KBM-7 (cell line): ENCODE data around the gene RAB8A.
"Not testable (repeated sequence)": the region's sequence is repeated elsewhere in the genome, so short reads cannot be mapped to it uniquely, and the experiment has no call there.

Source experiments
- DNase-seq: peaks from one replicate; pipeline ENCODE4 v3.0.0-alpha.2; 2015
- in situ Hi-C: fragments of 300-500 bp; cut with MboI; formaldehyde crosslinking; loops from 2 replicates; pipeline ENCODE4 v1.14.3; 2020; ENCODE audit warnings: low sequenced_read_pairs, low pct_unique_long_range_greater_than_20kb, mixed read lengths

The RAB8A gene

DNA sequence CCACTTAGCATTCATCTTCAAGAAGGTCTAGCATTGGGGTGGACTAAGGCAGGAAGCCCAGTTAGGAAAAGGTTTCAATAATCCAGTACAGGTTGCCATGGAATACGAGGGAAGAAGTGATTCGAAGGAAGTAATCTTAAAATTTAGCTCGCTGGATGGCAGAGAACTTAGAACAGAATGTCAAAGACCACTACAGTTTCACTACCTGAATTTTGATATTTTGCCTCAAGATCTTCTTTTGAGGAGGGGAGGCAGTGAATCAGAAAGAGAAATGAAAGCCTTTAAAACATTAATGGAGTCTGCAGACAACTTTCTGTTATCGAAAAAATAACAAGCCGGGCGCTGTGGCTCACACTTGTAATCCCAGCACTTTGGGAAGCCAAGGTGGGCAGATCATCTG lies 7.0 kb upstream of the RAB8A start:
- in situ Hi-C loops = no loop called here
- no peak for DNase-seq

DNA sequence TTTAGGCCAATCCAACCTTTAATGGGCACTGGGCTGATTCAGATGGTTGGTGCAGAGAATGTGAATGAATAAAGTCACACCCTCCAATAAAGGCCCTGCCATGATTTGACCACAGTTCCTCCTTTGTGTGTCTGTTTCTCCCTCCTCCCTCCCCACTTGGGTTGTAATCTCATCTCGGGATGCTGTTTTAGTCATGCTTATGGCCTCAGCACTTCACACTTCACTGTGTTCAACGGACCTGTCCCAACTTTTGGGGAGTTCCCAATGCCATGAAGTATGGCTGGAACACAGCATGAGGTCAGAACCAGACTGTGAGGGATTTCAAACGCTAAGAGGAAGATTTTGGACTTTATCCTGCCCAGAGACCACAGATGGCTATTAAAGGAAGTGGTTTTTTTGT lies 5.6 kb upstream of the RAB8A start:
- in situ Hi-C loops = no loop called here
- peak; percentile 50 for DNase-seq

- in situ Hi-C loops = no loop called here
- DNase-seq = no peak
Observed at GRCh38 chr19:16111909-16112752, 442 bp downstream of the RAB8A start.

GRCh38 chr19:16112778-16113177 lies 1.1 kb downstream of the RAB8A start:
- peak; percentile 44 for DNase-seq
- in situ Hi-C loops = no loop called here

GRCh38 chr19:16113727-16114126 lies 2.0 kb downstream of the RAB8A start:
- peak; percentile 60 for DNase-seq
- in situ Hi-C loops = no loop called here

GRCh38 chr19:16115301-16116039 lies 3.8 kb downstream of the RAB8A start:
- in situ Hi-C loops = no loop called here
- DNase-seq = no peak

- no peak for DNase-seq
- in situ Hi-C loops = no loop called here
Observed at GRCh38 chr19:16116067-16116466, 4.4 kb downstream of the RAB8A start.

- in situ Hi-C loops = no loop called here
- DNase-seq = no peak
Observed at GRCh38 chr19:16117594-16118033, 5.9 kb downstream of the RAB8A start.

- in situ Hi-C loops = no loop called here
- peak; percentile 94 for DNase-seq
Observed at GRCh38 chr19:16118489-16119033, 6.9 kb downstream of the RAB8A start.

DNA sequence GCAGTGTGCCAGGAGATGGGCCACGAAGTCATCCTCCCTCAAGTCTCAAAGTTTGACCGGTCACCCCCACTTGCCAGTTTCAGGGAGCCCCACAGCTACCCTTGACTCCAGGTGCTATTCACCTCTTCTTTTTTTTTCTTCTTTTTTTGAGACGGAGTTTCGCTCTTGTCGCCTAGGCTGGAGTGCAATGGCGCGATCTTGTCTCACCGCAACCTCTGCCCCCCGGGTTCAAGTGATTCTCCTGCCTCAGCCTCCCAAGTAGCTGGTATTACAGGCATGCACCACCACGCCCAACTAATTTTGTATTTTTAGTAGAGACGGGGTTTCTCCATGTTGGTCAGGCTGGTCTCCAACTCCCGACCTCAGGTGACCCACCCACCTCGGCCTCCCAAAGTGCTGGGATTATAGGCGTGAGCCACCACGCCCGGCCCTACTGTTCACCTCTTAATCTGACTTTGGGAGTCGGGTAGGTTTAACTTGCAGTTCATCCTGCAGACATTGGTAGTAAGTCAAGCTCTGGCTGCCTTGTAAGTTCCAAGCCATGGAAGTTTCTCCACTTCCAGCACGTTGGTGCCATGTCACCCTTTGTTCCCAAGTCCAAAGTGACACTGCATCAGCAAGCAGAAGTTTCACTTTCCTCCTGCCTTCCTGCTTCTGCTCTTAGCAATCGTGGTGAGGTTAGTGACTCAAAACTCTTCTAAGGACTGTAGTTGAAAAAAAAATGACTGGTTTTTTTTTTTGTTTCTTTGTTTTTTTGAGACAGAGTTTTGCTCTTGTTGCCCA lies 7.6 kb downstream of the RAB8A start:
- in situ Hi-C loops, DNase-seq: not testable (repeated sequence)

GRCh38 chr19:16121141-16121540 lies 9.5 kb downstream of the RAB8A start:
- DNase-seq = no peak
- in situ Hi-C loops = no loop called here

DNA sequence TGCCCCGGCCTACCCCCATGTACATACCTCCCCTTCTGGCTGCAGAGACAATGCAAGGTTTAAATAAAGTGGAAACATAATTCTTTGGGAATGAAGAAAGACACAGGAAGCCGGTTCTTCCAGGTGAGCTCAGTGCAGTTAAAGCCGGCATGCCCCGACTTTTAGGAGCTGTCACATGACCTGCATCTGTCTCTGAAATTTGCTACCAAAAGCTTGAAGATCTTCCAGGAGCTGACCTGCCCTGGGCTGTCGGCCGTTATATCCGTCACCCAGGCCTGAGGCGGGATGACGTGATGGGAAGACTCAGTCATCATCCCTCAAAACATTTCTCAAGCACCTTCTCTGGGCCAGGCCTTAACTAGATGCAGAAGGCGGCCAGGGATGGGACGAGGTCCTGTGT lies 10.3 kb downstream of the RAB8A start:
- in situ Hi-C loops = no loop called here

GRCh38 chr19:16124953-16125352 lies 13.3 kb downstream of the RAB8A start:
- DNase-seq = no peak
- in situ Hi-C loops = no loop called here

More for the DNA sequence above, 10.3 kb downstream of the RAB8A start:
- DNase-seq = no peak

DNA sequence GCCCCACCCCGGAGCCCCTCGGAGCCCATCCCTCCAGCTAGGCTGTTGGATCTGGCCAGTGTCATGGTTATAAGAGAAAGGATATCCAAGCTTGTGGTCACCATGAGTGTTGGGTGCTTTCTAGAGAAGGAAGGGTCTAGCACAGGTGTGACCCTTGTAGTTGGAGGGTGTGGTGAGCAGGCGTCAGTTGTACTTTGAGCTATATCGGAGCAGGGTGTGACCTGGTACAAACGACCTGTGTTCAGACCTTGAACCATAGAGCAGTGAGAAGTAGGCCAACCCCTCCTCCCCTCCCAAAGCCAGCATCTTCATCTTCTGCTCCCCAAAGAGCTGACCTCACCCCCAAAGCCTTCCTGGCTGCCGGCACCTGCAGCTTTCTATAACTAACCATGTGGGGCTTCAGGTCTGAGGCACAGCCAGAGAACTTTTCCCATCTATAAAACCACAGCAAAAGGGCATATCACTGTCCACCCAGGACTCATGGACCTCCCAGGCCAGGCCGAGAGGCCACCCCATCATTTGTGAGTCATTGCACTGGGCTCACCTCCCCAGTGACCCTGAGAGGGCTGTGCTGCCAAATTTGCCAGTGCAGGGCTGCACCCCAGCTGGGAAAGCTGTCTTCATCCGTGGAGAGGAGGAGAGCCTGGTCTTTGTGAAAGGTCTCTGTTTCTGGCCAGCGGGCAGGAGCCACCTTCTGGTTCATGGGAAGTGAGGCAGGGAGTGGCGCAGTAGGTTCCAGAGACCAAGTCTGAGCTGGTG lies 14.2 kb downstream of the RAB8A start:
- in situ Hi-C loops = no loop called here

DNA sequence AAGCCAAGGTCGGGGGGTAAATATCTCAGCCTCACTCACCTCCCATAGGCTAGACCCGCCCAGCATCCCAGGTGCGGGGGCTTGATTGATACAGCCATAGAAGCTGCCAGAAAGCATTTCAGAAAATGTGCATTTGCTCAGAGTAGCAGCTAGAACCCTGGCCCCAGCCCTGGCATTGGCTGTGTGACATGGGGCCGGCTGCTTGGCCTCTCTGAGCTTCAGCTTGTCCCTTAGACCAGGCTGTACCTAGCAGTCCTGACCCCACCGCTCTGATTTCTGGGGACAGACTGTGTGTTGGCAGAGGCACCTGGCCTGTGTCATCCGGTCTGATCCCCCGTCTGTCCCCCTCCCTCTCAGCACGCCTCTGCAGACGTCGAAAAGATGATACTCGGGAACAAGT lies 15.4 kb downstream of the RAB8A start:
- no peak for DNase-seq

More for the DNA sequence above, 14.2 kb downstream of the RAB8A start:
- DNase-seq = no peak

GRCh38 chr19:16127776-16128371 lies 16.2 kb downstream of the RAB8A start:
- in situ Hi-C loops = no loop called here
- DNase-seq = no peak

More for the DNA sequence above, 15.4 kb downstream of the RAB8A start:
- in situ Hi-C loops = no loop called here

DNA sequence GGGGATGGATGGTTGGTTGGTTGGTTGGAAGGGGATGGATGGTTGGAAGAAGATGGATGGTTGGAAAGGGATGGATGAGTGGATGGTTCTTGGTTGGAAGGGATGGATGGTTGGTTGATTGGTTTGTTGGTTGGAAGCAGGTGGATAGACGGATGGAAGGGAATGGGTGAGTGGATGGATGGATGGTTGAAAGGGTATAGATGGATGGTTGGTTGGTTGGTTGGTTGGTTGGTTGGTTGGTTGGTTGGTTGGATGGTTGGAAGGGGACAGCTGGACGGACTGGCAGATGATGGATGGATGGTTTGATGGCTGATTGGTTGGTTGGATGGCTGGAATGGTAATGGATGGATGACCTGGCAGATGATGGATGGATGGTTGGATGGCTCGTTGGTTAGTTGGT lies 20.0 kb downstream of the RAB8A start:
- DNase-seq = no peak
- in situ Hi-C loops = no loop called here

- in situ Hi-C loops = no loop called here
- DNase-seq = no peak
Observed at GRCh38 chr19:16133818-16134217, 22.1 kb downstream of the RAB8A start.
